Endothelial cell of coronary artery (primary cell): ENCODE measurements around the gene GIT2. TPM values are rescaled to one million over a fixed set of nuclear protein-coding genes. Genes with fewer than 3 reads are reported as not detected.

ENCODE experiments used
- total RNA-seq: library from RNA; depleted of rRNA; stranded (reverse); fragments of >200 nt; gene quantifications from 2 replicates; pipeline ENCODE4 v1.2.3, GENCODE V29; 2014

Gene GIT2, protein sequence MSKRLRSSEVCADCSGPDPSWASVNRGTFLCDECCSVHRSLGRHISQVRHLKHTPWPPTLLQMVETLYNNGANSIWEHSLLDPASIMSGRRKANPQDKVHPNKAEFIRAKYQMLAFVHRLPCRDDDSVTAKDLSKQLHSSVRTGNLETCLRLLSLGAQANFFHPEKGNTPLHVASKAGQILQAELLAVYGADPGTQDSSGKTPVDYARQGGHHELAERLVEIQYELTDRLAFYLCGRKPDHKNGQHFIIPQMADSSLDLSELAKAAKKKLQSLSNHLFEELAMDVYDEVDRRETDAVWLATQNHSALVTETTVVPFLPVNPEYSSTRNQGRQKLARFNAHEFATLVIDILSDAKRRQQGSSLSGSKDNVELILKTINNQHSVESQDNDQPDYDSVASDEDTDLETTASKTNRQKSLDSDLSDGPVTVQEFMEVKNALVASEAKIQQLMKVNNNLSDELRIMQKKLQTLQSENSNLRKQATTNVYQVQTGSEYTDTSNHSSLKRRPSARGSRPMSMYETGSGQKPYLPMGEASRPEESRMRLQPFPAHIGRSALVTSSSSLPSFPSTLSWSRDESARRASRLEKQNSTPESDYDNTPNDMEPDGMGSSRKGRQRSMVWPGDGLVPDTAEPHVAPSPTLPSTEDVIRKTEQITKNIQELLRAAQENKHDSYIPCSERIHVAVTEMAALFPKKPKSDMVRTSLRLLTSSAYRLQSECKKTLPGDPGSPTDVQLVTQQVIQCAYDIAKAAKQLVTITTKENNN
- total RNA-seq, result 42.8 and 47.0 TPM in 2 replicates

GRCh38 chr12:109995686-109996482 lies at the start of gene GIT2:
GIT2 (minus strand) TSS chr12:109996368; CDS start chr12:109996224, 144 bp downstream.

GRCh38 chr12:109998904-109999648 lies 2.9 kb upstream of the GIT2 start, which contains the start of gene ANKRD13A:
ANKRD13A (plus strand) TSS chr12:109999430; CDS start chr12:109999689, 259 bp downstream.

GRCh38 chr12:109899783-109900751 lies 96.1 kb downstream of the GIT2 start, which contains the start of gene TCHP:
TCHP (plus strand) TSS chr12:109900274; CDS start chr12:109903027, 2,753 bp downstream.

DNA sequence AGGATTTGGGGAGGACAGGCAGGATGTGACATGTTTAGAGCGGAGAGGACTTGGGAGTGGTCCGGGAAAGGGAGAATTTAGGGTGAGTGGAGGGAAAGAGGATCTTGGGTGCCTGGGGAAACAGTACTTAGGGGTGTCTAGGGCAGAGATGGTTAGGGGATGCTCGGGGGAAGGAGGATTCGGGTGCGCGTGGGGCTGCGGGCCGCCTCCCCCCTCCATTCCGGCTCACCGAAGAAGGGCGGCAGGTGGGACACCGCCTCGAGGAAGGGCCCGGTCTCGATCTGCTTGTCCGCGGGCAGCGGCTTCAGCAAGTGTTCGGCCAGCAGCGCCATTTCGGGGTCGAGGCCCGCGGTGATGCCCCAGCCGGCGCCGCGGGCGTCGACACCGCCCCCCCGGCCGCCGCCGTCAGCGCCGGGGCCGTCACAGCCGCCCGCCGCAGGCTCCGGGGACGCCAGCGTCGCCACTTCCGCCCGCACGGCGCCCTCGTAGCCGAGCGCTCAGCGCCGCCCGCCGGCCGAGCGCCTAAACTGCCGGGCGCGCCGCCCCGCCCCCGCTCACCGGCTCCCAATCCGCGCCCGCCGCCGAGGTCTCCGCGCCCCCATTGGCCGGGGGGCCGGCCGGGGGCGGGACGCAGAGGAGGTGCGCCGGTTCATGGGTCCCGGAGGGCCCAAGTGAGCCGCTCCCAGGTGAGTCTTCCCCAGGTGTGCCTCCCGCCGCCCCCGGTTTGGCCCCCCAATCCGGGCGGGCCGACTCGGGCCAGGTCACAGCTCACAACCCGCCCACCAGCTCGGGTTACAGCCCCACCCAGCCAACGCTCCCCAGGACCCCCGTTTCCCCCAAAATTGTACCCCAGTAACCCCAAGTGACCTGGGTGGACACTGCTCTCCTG lies 115.9 kb downstream of the GIT2 start, which contains the start of gene GLTP:
TSS of gene GLTP (minus strand) at position 499 of the 889 bp plus-strand sequence. CDS start at position 332, 167 bp downstream.

Other genes with a start within 250 kb of the GIT2 start
- 0.75 and 1.3 TPM in 2 replicates for gene TRPV4, start 163.0 kb downstream of the GIT2 start, total RNA-seq
- 54.7 and 60.9 TPM in 2 replicates for gene GLTP, start 115.8 kb downstream of the GIT2 start, total RNA-seq
- 10.7 and 12.5 TPM in 2 replicates for gene TCHP, start 96.1 kb downstream of the GIT2 start, total RNA-seq
- gene ANKRD13A, start 3.1 kb upstream of the GIT2 start, total RNA-seq, result 26.6 and 32.0 TPM in 2 replicates
- gene C12orf76, start 52.2 kb upstream of the GIT2 start, total RNA-seq, result 15.6 and 26.6 TPM in 2 replicates
- gene IFT81, start 128.0 kb upstream of the GIT2 start, total RNA-seq, result 10.6 and 11.0 TPM in 2 replicates